Fibroblast of lung (primary cell): ENCODE data around the gene TTC9C. TPM values are rescaled to one million over a fixed set of nuclear protein-coding genes. Genes with fewer than 3 reads are reported as not detected.
"Not testable (repeated sequence)": the region's sequence is repeated elsewhere in the genome, so short reads cannot be mapped to it uniquely, and the experiment has no call there.

Source experiments
- DNase-seq, 2 donors: peaks; one replicate each; pipeline versions ENCODE4 v3.0.0 to v3.0.0-alpha.2; 2010; ENCODE audit warnings: low read depth in 2 of 2
- H2AFZ ChIP-seq: 2 replicates; pipeline ENCODE4 v1.5.1; 2012; ENCODE audit warnings: low read length, control low read depth, inconsistent platforms
- H3K27ac ChIP-seq: 2 replicates; pipeline ENCODE4 v1.5.1; 2011; ENCODE audit warnings: low read length, control low read depth; ENCODE audit not compliant: insufficient read depth
- H3K27me3 ChIP-seq: 2 replicates; pipeline ENCODE4 v1.5.1; 2011; ENCODE audit warnings: mild to moderate bottlenecking, low read length; ENCODE audit not compliant: control insufficient read depth, insufficient read depth
- H3K36me3 ChIP-seq: 2 replicates; pipeline ENCODE4 v1.5.1; 2011; ENCODE audit warnings: low read length; ENCODE audit not compliant: control insufficient read depth, insufficient read depth
- H3K4me1 ChIP-seq: 2 replicates; pipeline ENCODE4 v1.5.1; 2011; ENCODE audit warnings: low read length; ENCODE audit not compliant: control insufficient read depth, insufficient read depth; ENCODE audit errors: extremely low read depth
- H3K4me2 ChIP-seq: 2 replicates; pipeline ENCODE4 v1.5.1; 2011; ENCODE audit warnings: low read length, control low read depth; ENCODE audit not compliant: insufficient read depth; ENCODE audit errors: extremely low read depth
- H3K4me3 ChIP-seq, 4 experiments: fragments of 200-600 bp in 1 of 4; sonication (generic) in 1 of 4; replicated peaks in 1 of 4; 2 replicates each; pipeline ENCODE4 v1.5.1; 2011 to 2016; ENCODE audit warnings: low read length in 4 of 4, low read depth in 3 of 4, mild to moderate bottlenecking in 3 of 4, control low read depth in 2 of 4, inconsistent platforms in 1 of 4, mixed read lengths in 1 of 4; ENCODE audit not compliant: insufficient read depth in 1 of 4; ENCODE audit errors: control extremely low read depth in 1 of 4
- H3K79me2 ChIP-seq: 2 replicates; pipeline ENCODE4 v1.5.1; 2012; ENCODE audit warnings: mild to moderate bottlenecking, low read length, inconsistent platforms; ENCODE audit not compliant: control insufficient read depth, insufficient read depth
- H3K9ac ChIP-seq: 2 replicates; pipeline ENCODE4 v1.5.1; 2011; ENCODE audit warnings: mild to moderate bottlenecking, low read length, control low read depth; ENCODE audit not compliant: insufficient read depth
- H3K9me3 ChIP-seq: 2 replicates; pipeline ENCODE4 v1.5.1; 2012; ENCODE audit warnings: low read depth, low read length; ENCODE audit not compliant: control insufficient read depth, insufficient read depth
- H4K20me1 ChIP-seq: 2 replicates; pipeline ENCODE4 v1.5.1; 2011; ENCODE audit warnings: low read length; ENCODE audit not compliant: control insufficient read depth, insufficient read depth; ENCODE audit errors: extremely low read depth
- EZH2 ChIP-seq: IDR thresholded peaks from 2 replicates; pipeline ENCODE4 v1.5.1; 2012; ENCODE audit warnings: low read length, control low read depth, mild to moderate bottlenecking; ENCODE audit errors: missing control alignments
- polyA plus RNA-seq, 2 donors: library from polyadenylated mRNA; depleted of rRNA in 1 of 2; stranded (reverse) in 1 of 2; unstranded in 1 of 2; fragments of >200 nt; gene quantifications; 2 replicates each; pipeline ENCODE4 v1.2.1, GENCODE V29; 2011 to 2012; ENCODE audit warnings: missing spikeins in 1 of 2
- total RNA-seq: library from RNA; depleted of rRNA; stranded (reverse); fragments of >200 nt; gene quantifications from 2 replicates; pipeline ENCODE4 v1.2.1, GENCODE V29; 2014
- TF ChIP-seq, protein P1 (sequence below), 2 donors: IDR thresholded peaks in 1 of 2; conservative IDR thresholded peaks in 1 of 2; 1 replicate in 1 of 2; 2 replicates in 1 of 2; pipeline ENCODE4 v1.5.1; 2011 to 2012; ENCODE audit warnings: low read length in 2 of 2, control low read depth in 1 of 2, inconsistent platforms in 1 of 2, low read depth in 1 of 2, mild to moderate bottlenecking in 1 of 2

TTC9C gene
- total and polyA plus RNA-seq, 2 donors (not counting 1 experiment from before 2014, with no cell fraction given), result 26.1 to 44.4 TPM

DNA sequence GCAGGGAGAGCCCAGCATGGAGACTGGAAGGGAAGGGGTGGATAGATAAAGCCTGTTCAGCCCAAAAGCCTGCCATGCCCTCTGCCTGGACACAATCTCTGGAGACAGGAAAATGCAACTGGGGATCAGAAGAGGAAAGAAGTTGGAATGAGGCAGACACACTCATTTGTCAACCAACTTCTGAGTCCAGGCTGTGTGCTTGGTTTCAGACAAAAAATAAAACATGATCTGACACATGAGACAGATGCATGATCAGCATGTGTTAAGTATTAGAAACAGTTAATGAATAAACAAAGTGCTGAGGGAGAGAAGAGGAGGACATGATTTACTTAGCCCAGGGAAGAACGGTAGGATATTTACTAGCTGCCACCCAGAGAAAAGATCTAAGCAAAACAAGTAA is 39.8 kb upstream of the TTC9C start:
- Histone ChIP-seq H3K27me3 (no peaks in the 10 kb centered on the region), H3K4me1 (peaks cover 9% of the 10 kb centered on the region), H3K9ac (peak overlapping the region; percentile 4), H3K36me3 (peaks cover 16% of the 10 kb centered on the region), H3K4me2 (peak overlapping the region; percentile 83), H4K20me1 (no peaks in the 10 kb centered on the region), H3K4me3 (peak overlapping the region; percentile 33 to 67 (median 52)), H2AFZ (peak overlapping the region; percentile 33), H3K9me3 (no peaks in the 10 kb centered on the region), H3K79me2 (no peaks in the 10 kb centered on the region), H3K27ac (peak overlapping the region; percentile 46)
- no peak for TF ChIP-seq EZH2
- TF ChIP-seq, protein P1, sequence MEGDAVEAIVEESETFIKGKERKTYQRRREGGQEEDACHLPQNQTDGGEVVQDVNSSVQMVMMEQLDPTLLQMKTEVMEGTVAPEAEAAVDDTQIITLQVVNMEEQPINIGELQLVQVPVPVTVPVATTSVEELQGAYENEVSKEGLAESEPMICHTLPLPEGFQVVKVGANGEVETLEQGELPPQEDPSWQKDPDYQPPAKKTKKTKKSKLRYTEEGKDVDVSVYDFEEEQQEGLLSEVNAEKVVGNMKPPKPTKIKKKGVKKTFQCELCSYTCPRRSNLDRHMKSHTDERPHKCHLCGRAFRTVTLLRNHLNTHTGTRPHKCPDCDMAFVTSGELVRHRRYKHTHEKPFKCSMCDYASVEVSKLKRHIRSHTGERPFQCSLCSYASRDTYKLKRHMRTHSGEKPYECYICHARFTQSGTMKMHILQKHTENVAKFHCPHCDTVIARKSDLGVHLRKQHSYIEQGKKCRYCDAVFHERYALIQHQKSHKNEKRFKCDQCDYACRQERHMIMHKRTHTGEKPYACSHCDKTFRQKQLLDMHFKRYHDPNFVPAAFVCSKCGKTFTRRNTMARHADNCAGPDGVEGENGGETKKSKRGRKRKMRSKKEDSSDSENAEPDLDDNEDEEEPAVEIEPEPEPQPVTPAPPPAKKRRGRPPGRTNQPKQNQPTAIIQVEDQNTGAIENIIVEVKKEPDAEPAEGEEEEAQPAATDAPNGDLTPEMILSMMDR (conservative IDR thresholded peaks at IDR 0.05 in 1 of 2, IDR thresholded peaks at IDR 0.05 in 1 of 2; ENCODE audit: low read depth in 1 of 2, low read length in 2 of 2), result no peak
- no peak for DNase-seq

DNA sequence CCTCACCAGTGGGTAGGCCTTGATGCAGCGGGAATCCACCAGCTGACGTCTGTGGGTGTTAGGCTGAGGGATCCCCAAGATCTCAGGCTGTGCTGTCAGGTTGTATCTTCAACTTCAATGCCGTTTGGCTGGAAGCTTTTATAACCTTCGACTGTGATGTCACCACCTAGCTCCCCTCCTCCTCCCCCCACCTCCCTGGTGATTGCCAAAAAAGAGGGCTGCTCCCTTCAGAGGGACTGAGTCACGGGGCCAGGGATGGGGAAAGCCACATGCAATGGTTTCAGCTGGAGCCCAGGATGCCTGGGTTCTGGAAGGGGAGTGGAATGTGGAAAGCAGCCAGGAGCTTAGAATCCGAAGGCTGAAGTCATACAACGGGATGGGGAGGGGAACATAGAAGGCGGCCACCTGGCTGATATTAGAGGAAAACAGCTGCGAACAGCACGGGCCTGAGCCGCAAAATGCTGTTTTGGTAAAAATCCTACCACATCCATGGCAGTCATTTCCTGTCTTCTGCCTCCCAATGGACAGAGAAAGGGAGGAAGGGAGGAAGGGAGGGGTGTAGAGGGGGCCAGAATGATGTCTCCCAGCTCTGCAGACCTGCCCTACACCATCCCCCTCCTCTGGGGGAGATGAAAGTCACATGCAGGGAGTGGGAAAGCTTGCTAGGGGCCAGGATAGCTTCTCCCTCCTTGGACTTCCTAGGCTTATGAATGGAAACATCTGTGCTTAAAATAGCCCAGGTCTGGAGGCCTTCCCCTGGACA is 38.7 kb upstream of the TTC9C start, which contains the start of gene LRRN4CL:
TSS of gene LRRN4CL (minus strand) at position 110 of the 763 bp plus-strand sequence. CDS start 1,022 bp downstream, outside the sequence.
- no peaks in the 10 kb centered on the region for H3K27me3 ChIP-seq
- TF ChIP-seq, protein P1 (conservative IDR thresholded peaks at IDR 0.05 in 1 of 2, IDR thresholded peaks at IDR 0.05 in 1 of 2; ENCODE audit: low read depth in 1 of 2, low read length in 2 of 2), result no peak
- TF ChIP-seq EZH2, result no peak
- H3K79me2 ChIP-seq, result no peaks in the 10 kb centered on the region
- no peaks in the 10 kb centered on the region for H4K20me1 ChIP-seq
- peaks cover 9% of the 10 kb centered on the region for H3K4me1 ChIP-seq
- peak within 1 kb of the TSS; percentile 33 to 67 (median 52) for H3K4me3 ChIP-seq
- peak; percentile 91 to 92 for DNase-seq
- peak within 1 kb of the TSS; percentile 83 for H3K4me2 ChIP-seq
- H3K36me3 ChIP-seq, result peaks cover 16% of the 10 kb centered on the region
- peak within 1 kb of the TSS; percentile 33 for H2AFZ ChIP-seq
- no peaks in the 10 kb centered on the region for H3K9me3 ChIP-seq
- peak within 1 kb of the TSS; percentile 25 for H3K9ac ChIP-seq
- H3K27ac ChIP-seq, result peak within 1 kb of the TSS; percentile 64

DNA sequence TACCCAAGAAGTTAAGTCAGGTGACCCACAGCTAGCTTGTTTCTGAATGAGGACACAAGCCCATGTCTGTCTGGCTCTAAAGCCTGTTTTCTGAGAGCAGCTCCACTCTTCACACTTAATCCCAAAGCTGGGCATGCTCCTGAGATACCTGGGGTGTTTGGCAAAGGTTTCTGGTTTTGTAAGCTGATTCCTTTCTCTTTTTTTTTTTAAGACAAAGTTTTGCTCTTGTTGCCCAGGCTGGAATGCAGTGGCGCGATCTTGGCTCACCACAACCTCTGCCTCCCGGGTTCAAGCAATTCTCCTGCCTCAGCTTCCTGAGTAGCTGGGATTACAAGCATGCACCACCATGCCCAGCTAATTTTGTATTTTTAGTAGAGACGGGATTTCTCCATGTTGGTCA is 34.7 kb upstream of the TTC9C start:
- H4K20me1 ChIP-seq, H3K27ac ChIP-seq, H3K9ac ChIP-seq, H3K4me2 ChIP-seq, H3K9me3 ChIP-seq, H3K27me3 ChIP-seq, H3K4me3 ChIP-seq, H3K4me1 ChIP-seq, H2AFZ ChIP-seq, DNase-seq, H3K79me2 ChIP-seq: not testable (repeated sequence)
- H3K36me3 ChIP-seq, result peaks cover 16% of the 10 kb centered on the region
